ENCODE data around the gene SMPDL3A. TPM values are rescaled to one million over a fixed set of nuclear protein-coding genes. Genes with fewer than 3 reads are reported as not detected.

The SMPDL3A gene
- total RNA-seq, 2 experiments from 2014 or later: 0.22 to 0.52 TPM

- H3K9me3 Mint-ChIP-seq: no peaks in the 10 kb centered on the region
- H3K27me3 ChIP-seq (ENCODE audit: control insufficient read depth in 1 of 2, insufficient read depth in 2 of 2, low read length in 2 of 2): no peaks in the 10 kb centered on the region
- no peaks in the 10 kb centered on the region for H3K36me3 ChIP-seq (ENCODE audit: insufficient read depth, low read length)
- no peak for ATAC-seq (ENCODE audit: poor library complexity)
- no peaks in the 10 kb centered on the region for H3K4me1 Mint-ChIP-seq (ENCODE audit: low read depth)
- ChIA-PET POLR2A (no interaction called here), CTCF (no interaction called here)
- no peaks in the 10 kb centered on the region for H3K27me3 Mint-ChIP-seq
- H3K36me3 Mint-ChIP-seq (ENCODE audit: low read depth): no peaks in the 10 kb centered on the region
- no peak overlapping the region for H3K4me3 Mint-ChIP-seq
- intact Hi-C loops (cut with DNase I, micrococcal nuclease): no loop called here
- no peaks in the 10 kb centered on the region for H3K4me1 ChIP-seq (ENCODE audit: insufficient read depth, low read length)
- H3K27ac Mint-ChIP-seq: no peak overlapping the region
- H3K9me3 ChIP-seq (ENCODE audit: control insufficient read depth in 1 of 2, insufficient read depth in 1 of 2, low read length in 2 of 2): no peaks in the 10 kb centered on the region
- DNase-seq: no peak
- TF ChIP-seq CTCF (IDR thresholded peaks at IDR 0.05): no peak
- H3K27ac ChIP-seq (ENCODE audit: low read depth in 1 of 2, low read length in 2 of 2): no peak overlapping the region
- no peak overlapping the region for H3K4me3 ChIP-seq (ENCODE audit: low read length)
Measured at GRCh38 chr6:122799916-122800686, 11.0 kb downstream of the SMPDL3A start.

DNA sequence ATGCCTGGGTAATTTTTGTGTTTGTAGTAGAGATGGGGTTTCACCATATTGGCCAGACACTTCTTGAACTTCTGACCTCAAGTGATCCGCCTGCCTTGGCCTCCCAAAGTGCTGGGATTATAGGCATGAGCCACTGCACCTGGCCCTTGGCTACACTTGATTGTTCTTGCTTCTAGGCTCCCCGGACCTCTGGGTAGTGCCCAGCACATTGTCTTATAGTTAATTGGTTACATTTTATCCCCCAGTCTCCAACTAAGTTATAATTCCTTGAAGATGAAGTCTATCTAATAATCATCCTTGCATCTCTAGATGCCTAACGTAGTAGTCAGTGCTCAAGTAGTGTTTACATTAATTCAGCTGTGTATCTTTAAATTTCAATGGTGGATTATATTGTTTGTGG lies 11.8 kb downstream of the SMPDL3A start:
- Mint-ChIP-seq H3K27me3 (no peaks in the 10 kb centered on the region), H3K4me3 (no peak overlapping the region), H3K4me1 (ENCODE audit: low read depth) (no peaks in the 10 kb centered on the region), H3K36me3 (ENCODE audit: low read depth) (no peaks in the 10 kb centered on the region), H3K27ac (no peak overlapping the region), H3K9me3 (no peaks in the 10 kb centered on the region)
- CTCF ChIA-PET: no interaction called here
- Histone ChIP-seq H3K4me1 (ENCODE audit: insufficient read depth, low read length) (no peaks in the 10 kb centered on the region), H3K27me3 (ENCODE audit: control insufficient read depth in 1 of 2, insufficient read depth in 2 of 2, low read length in 2 of 2) (no peaks in the 10 kb centered on the region), H3K27ac (ENCODE audit: low read depth in 1 of 2, low read length in 2 of 2) (no peak overlapping the region), H3K36me3 (ENCODE audit: insufficient read depth, low read length) (no peaks in the 10 kb centered on the region), H3K4me3 (ENCODE audit: low read length) (no peak overlapping the region), H3K9me3 (ENCODE audit: control insufficient read depth in 1 of 2, insufficient read depth in 1 of 2, low read length in 2 of 2) (no peaks in the 10 kb centered on the region)
- POLR2A ChIA-PET: no interaction called here
- ATAC-seq (ENCODE audit: poor library complexity): no peak
- intact Hi-C loops (cut with DNase I, micrococcal nuclease): no loop called here
- no peak for DNase-seq
- no peak for TF ChIP-seq CTCF (IDR thresholded peaks at IDR 0.05)

DNA sequence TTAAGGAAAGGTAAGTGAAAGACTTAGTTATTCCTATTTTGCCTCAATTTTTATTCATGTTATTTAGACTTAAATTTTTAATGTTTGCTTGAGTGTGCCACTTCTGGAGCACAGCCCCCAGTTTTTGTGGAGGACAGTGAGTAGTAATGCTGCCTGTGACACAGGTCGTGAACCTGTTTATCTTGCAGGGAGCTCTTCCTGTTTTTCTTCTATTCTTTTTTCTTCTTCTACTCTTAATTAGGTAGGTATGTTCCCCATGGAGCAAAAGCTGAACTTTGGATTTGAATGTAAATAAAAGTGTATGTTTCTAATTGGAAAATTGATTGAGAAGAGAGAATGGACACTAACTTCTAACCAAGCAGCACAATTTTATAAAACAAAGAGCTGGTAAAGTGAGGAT lies 12.3 kb downstream of the SMPDL3A start:
- Histone ChIP-seq H3K4me1 (ENCODE audit: insufficient read depth, low read length) (no peaks in the 10 kb centered on the region), H3K27ac (ENCODE audit: low read depth in 1 of 2, low read length in 2 of 2) (no peak overlapping the region), H3K4me3 (ENCODE audit: low read length) (no peak overlapping the region), H3K36me3 (ENCODE audit: insufficient read depth, low read length) (no peaks in the 10 kb centered on the region), H3K27me3 (ENCODE audit: control insufficient read depth in 1 of 2, insufficient read depth in 2 of 2, low read length in 2 of 2) (no peaks in the 10 kb centered on the region), H3K9me3 (ENCODE audit: control insufficient read depth in 1 of 2, insufficient read depth in 1 of 2, low read length in 2 of 2) (no peaks in the 10 kb centered on the region)
- ATAC-seq (ENCODE audit: poor library complexity) (no peak), DNase-seq (no peak)
- Mint-ChIP-seq H3K4me3 (no peak overlapping the region), H3K27ac (no peak overlapping the region), H3K27me3 (no peaks in the 10 kb centered on the region), H3K9me3 (no peaks in the 10 kb centered on the region), H3K4me1 (ENCODE audit: low read depth) (no peaks in the 10 kb centered on the region), H3K36me3 (ENCODE audit: low read depth) (no peaks in the 10 kb centered on the region)
- CTCF ChIA-PET: no interaction called here
- no peak for TF ChIP-seq CTCF (IDR thresholded peaks at IDR 0.05)
- POLR2A ChIA-PET: no interaction called here
- intact Hi-C loops (cut with DNase I, micrococcal nuclease): no loop called here

Measured in CD4-positive, alpha-beta T cell (primary cell).